ENCODE data around the gene EIF4B. TPM values are rescaled to one million over a fixed set of nuclear protein-coding genes. Genes with fewer than 3 reads are reported as not detected.
A peak's percentile ranks its signal among the peaks of the same experiment; 100 is the strongest.

The EIF4B gene
- total RNA-seq, 1 experiment from 2014 or later: 445 TPM

- TF ChIP-seq, protein P1, sequence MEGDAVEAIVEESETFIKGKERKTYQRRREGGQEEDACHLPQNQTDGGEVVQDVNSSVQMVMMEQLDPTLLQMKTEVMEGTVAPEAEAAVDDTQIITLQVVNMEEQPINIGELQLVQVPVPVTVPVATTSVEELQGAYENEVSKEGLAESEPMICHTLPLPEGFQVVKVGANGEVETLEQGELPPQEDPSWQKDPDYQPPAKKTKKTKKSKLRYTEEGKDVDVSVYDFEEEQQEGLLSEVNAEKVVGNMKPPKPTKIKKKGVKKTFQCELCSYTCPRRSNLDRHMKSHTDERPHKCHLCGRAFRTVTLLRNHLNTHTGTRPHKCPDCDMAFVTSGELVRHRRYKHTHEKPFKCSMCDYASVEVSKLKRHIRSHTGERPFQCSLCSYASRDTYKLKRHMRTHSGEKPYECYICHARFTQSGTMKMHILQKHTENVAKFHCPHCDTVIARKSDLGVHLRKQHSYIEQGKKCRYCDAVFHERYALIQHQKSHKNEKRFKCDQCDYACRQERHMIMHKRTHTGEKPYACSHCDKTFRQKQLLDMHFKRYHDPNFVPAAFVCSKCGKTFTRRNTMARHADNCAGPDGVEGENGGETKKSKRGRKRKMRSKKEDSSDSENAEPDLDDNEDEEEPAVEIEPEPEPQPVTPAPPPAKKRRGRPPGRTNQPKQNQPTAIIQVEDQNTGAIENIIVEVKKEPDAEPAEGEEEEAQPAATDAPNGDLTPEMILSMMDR (IDR thresholded peaks at IDR 0.05; ENCODE audit: insufficient read depth in 1 of 2, low read depth in 1 of 2, low read length in 1 of 2, severe bottlenecking in 1 of 2, unreplicated experiment in 1 of 2): no peak
- Mint-ChIP-seq H3K4me3 (ENCODE audit: unreplicated experiment) (peak overlapping the region; percentile 27), H3K27ac (ENCODE audit: unreplicated experiment) (peak overlapping the region; percentile 45), H3K27me3 (ENCODE audit: insufficient read depth, unreplicated experiment) (no peaks in the 10 kb centered on the region), H3K36me3 (ENCODE audit: insufficient read depth, unreplicated experiment) (peaks cover 12% of the 10 kb centered on the region), H3K4me1 (ENCODE audit: low read depth, unreplicated experiment) (peaks cover 16% of the 10 kb centered on the region), H3K9me3 (ENCODE audit: unreplicated experiment) (no peaks in the 10 kb centered on the region)
- POLR2A ChIA-PET: no interaction called here
- no peak overlapping the region for H3K4me3 ChIP-seq (ENCODE audit: low read depth, low read length)
- CTCF ChIA-PET: interaction anchor here (1.0 kb wide), 1 partner anchor 11 kb away, joined by 4 read pairs; no protein-coding TSS in a partner anchor
- DNase-seq: no peak
- H3K36me3 ChIP-seq (ENCODE audit: control insufficient read depth, insufficient read depth, low read length): no peaks in the 10 kb centered on the region; the same call in 1 of the 2 replicates
- no peaks in the 10 kb centered on the region for H3K27me3 ChIP-seq (replicated peaks; ENCODE audit: control insufficient read depth, insufficient read depth, low read length)
- intact Hi-C loops (cut with micrococcal nuclease; ENCODE audit: unreplicated experiment): no loop called here
- BruUV-seq (replicated peaks): no TSS peak
- no peaks in the 10 kb centered on the region for H3K9me3 ChIP-seq
- peaks cover 4% of the 10 kb centered on the region; the same call in 1 of the 2 replicates for H3K4me1 ChIP-seq
These were observed 70.8 kb downstream of the EIF4B start for GRCh38 chr12:53077030-53077429.

DNA sequence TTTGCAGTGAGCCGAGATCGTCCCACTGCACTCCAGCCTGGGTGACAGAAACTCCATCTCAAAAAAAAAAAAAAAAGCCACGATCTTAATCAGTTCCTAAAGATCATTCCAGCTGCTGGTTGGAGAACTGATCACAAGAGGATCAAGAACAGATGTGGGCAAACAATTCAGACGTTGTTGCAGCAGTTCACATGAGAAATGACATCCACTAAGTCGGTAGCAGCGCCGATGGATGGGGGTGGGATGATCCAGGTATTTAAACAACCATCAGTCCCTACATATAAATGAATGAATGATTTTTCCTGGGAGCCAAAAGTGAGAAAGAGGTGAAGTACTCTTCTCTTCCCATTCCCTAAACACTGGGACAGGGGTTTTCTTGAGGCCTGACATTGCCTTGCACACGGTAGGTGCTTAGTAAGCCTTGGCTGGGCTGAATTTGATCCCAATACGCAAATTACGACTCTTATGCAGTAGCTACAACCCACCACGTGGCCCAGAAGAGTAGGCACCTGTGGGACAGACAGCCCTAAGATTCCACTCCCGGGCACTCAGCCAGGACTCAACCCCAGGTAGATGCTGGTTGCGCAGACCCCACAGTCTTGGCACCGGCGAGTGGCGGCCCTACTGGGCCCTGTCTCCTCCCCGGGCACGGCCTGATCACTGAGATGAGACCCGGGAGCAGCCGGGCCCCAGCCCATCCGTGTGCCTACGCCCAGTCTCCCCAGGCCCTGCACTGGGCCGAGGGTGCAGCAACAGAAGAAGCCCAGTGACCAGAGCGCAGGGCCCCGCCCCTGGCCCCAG lies 72.4 kb downstream of the EIF4B start:
- Histone ChIP-seq H3K27me3 (replicated peaks; ENCODE audit: control insufficient read depth, insufficient read depth, low read length) (no peaks in the 10 kb centered on the region), H3K36me3 (ENCODE audit: control insufficient read depth, insufficient read depth, low read length) (no peaks in the 10 kb centered on the region; the same call in 1 of the 2 replicates), H3K9me3 (no peaks in the 10 kb centered on the region), H3K4me3 (ENCODE audit: low read depth, low read length) (peak overlapping the region; percentile 43), H3K4me1 (peaks cover 4% of the 10 kb centered on the region; the same call in 1 of the 2 replicates)
- ChIA-PET POLR2A (interaction anchor here (0.5 to 1.4 kb wide), 16 partner anchors 13 to 647 kb away, joined by 3 to 18 read pairs (median 5); partner anchors contain the start of genes AAAS, CSAD, EIF4B and PFDN5), CTCF (interaction anchor here (0.5 to 2.6 kb wide), 21 partner anchors 12 to 1053 kb away, joined by 3 to 47 read pairs (median 5); partner anchors contain the start of genes AAAS, CSAD, IGFBP6 and SOAT2)
- peaks cover 12% of the 10 kb centered on the region for H3K36me3 Mint-ChIP-seq (ENCODE audit: insufficient read depth, unreplicated experiment)
- no peak for DNase-seq
- peaks cover 11% of the 10 kb centered on the region for H3K4me1 Mint-ChIP-seq (ENCODE audit: low read depth, unreplicated experiment)
- peak overlapping the region; percentile 89 for H3K4me3 Mint-ChIP-seq (ENCODE audit: unreplicated experiment)
- H3K27ac Mint-ChIP-seq (ENCODE audit: unreplicated experiment): peak overlapping the region; percentile 94
- TF ChIP-seq, protein P1 (IDR thresholded peaks at IDR 0.05; ENCODE audit: insufficient read depth in 1 of 2, low read depth in 1 of 2, low read length in 1 of 2, severe bottlenecking in 1 of 2, unreplicated experiment in 1 of 2): peak in 1 of 2 experiments; percentile 8
- intact Hi-C loops (cut with micrococcal nuclease; ENCODE audit: unreplicated experiment): loop anchor here (1.0 kb wide), 1 partner anchor 21 kb away; no protein-coding TSS in a partner anchor
- TSS peak; percentile 81 for BruUV-seq (replicated peaks)
- H3K27me3 Mint-ChIP-seq (ENCODE audit: insufficient read depth, unreplicated experiment): no peaks in the 10 kb centered on the region
- H3K9me3 Mint-ChIP-seq (ENCODE audit: unreplicated experiment): no peaks in the 10 kb centered on the region
